Thyroid gland (tissue), 4 donors: ENCODE results near the gene TMEM200A. TPM values are rescaled to one million over a fixed set of nuclear protein-coding genes. Genes with fewer than 3 reads are reported as not detected.

Experiments
- DNase-seq, 2 donors: peaks; one replicate each; pipeline ENCODE4 v3.0.0-alpha.2; 2019
- H3K27ac ChIP-seq, 3 donors: fragments of 200-600 bp; sonication (generic); 1 replicate in 2 of 3; 2 replicates in 1 of 3; pipeline ENCODE4 v1.5.1; 2016 to 2019; ENCODE audit warnings: mild to moderate bottlenecking in 1 of 3, moderate library complexity in 1 of 3
- H3K27me3 ChIP-seq: fragments of 200-600 bp; sonication (generic); one replicate; pipeline ENCODE4 v1.5.1; 2019
- H3K36me3 ChIP-seq, 2 donors: fragments of 200-600 bp; sonication (generic); one replicate each; pipeline ENCODE4 v1.5.1; 2016 to 2019
- H3K4me1 ChIP-seq, 2 donors: fragments of 200-600 bp; sonication (generic); one replicate each; pipeline ENCODE4 v1.5.1; 2017 to 2019
- H3K4me3 ChIP-seq, 3 donors: fragments of 200-600 bp; sonication (generic); replicated peaks in 1 of 3; 1 replicate in 2 of 3; 2 replicates in 1 of 3; pipeline ENCODE4 v1.5.1; 2016; ENCODE audit warnings: mild to moderate bottlenecking in 1 of 3
- H3K9me3 ChIP-seq: fragments of 200-600 bp; sonication (generic); one replicate; pipeline ENCODE4 v1.5.1; 2017
- POLR2A ChIP-seq, 2 donors: fragments of 450-650 bp; IDR thresholded peaks; one replicate each; pipeline ENCODE4 v1.6.1; 2017; ENCODE audit warnings: antibody characterized with exemption in 2 of 2, mild to moderate bottlenecking in 2 of 2, moderate library complexity in 1 of 2
- whole genome bisulfite sequencing, 2 donors: methylation state at CpG; one replicate each; pipeline ENCODE4 v1.1.5; 2017; 5-methylcytosine and 5-hydroxymethylcytosine counted together
- intact Hi-C: fragments of 100-400 bp; cut with DNase I; formaldehyde crosslinking; loops from one replicate; pipeline ENCODE4 v1.15.1; 2023
- total RNA-seq, 4 donors: library from RNA; depleted of rRNA; stranded (reverse); fragments of >200 nt; gene quantifications; one replicate each; pipeline ENCODE4 v1.2.3, GENCODE V29; 2016
- TF ChIP-seq, protein P1 (sequence below), 6 experiments: fragments of 200-600 bp in 3 of 6; fragments of 450-650 bp in 3 of 6; sonication (generic) in 3 of 6; IDR thresholded peaks; one replicate each; pipeline ENCODE4 v1.5.1; 2016 to 2019; ENCODE audit warnings: antibody characterized with exemption in 6 of 6, mild to moderate bottlenecking in 2 of 6, inconsistent platforms in 1 of 6, moderate library complexity in 1 of 6

The TMEM200A gene
- 1 to 10 TPM; 2.1 to 4.6 (median 4.2) TPM for total RNA-seq

DNA sequence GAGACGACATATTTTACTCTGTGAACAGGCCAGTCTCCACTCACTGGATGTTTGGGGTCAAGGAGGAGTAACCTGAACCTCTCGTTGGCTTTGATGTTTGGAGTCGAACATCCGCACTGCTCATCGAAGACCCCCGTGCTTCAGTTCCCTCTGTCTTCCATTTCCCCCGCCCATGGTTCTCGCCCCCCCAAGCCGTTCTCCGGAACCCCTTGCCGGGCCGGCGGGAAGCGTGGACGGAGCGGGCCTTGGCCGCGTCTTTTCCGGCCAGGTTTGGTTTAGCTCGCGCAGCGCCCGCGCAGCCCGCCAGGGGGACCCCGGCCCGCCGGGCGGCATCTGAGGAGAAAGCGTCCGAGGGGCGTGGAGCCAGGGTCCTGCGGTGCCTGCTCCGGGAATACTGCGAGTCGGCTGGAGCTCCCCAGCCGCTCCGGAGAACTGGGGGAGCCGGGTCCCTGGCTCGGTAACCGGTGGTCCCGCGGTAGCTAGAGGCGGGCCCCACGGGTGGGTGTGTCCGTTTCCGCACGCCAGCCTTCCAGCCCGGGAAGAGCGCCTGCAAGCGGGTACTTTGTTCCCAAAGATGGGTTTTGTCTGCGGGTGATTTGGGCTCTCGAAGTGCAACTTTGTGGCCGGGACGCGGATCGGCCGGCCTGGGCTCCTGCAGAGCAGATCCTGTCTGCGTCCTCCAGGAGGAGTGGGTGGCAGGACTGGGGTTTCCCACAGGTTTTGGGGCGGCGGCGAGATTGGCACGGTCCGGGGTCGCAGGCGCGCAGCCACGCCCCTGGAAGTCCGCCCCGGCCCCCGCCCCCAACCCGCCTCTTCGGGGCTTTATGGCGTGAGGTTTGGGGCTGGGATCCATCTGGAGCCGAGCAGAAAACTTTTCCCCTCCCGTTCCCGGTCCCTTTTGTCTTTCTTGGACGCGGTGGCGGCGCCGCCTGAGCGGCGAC, at the start of gene TMEM200A:
Gene TMEM200A (plus strand): TSS at position 852 of the 941 bp plus-strand sequence. CDS start 74,406 bp downstream, outside the sequence.
- Histone ChIP-seq H3K36me3 (no peaks in the 10 kb centered on the region), H3K9me3 (no peaks in the 10 kb centered on the region), H3K27ac (peak within 1 kb of the TSS in 2 of 3 donors; percentile 48 to 62), H3K4me3 (peak within 1 kb of the TSS; percentile 9 to 49 (median 12)), H3K27me3 (no peaks in the 10 kb centered on the region), H3K4me1 (peaks cover 0 to 11% of the 10 kb centered on the region in 2 donors)
- peak; percentile 33 to 45 for DNase-seq
- 3 to 4% methylated on average over 31 to 35 of the region's 84 CpGs for WGBS, 2 donors
- intact Hi-C loops: no loop called here
- TF ChIP-seq, protein P1, sequence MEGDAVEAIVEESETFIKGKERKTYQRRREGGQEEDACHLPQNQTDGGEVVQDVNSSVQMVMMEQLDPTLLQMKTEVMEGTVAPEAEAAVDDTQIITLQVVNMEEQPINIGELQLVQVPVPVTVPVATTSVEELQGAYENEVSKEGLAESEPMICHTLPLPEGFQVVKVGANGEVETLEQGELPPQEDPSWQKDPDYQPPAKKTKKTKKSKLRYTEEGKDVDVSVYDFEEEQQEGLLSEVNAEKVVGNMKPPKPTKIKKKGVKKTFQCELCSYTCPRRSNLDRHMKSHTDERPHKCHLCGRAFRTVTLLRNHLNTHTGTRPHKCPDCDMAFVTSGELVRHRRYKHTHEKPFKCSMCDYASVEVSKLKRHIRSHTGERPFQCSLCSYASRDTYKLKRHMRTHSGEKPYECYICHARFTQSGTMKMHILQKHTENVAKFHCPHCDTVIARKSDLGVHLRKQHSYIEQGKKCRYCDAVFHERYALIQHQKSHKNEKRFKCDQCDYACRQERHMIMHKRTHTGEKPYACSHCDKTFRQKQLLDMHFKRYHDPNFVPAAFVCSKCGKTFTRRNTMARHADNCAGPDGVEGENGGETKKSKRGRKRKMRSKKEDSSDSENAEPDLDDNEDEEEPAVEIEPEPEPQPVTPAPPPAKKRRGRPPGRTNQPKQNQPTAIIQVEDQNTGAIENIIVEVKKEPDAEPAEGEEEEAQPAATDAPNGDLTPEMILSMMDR (IDR thresholded peaks at IDR 0.05): peak; percentile 14 to 65 (median 20)
- TF ChIP-seq POLR2A (IDR thresholded peaks at IDR 0.05): no peak

DNA sequence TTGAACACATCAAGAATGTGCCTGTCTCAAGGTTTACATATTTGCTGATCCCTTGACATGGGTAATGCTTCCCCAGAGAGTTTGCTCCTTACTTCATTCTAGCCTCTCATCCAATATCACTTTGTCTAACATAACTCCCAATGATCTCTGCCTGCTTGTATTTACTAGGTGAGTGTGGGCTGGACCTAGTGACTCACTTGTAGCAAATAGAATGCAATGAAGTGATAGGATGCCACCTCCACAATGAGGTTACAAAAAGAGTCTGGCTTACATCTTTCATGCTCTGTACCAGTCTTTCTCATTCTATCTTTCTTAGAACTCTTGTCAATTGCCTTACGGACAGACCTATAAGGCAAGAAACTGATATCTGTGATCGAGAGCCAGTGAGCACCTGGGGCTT, 44.9 kb upstream of the TMEM200A start:
- no peak for DNase-seq
- Histone ChIP-seq H3K9me3 (no peaks in the 10 kb centered on the region), H3K27me3 (no peaks in the 10 kb centered on the region), H3K36me3 (no peaks in the 10 kb centered on the region), H3K27ac (no peak overlapping the region), H3K4me3 (no peak overlapping the region), H3K4me1 (no peaks in the 10 kb centered on the region)
- 86 to 88% methylated on average over 2 of the region's 2 CpGs for WGBS, 2 donors
- TF ChIP-seq, protein P1 (IDR thresholded peaks at IDR 0.05): no peak
- intact Hi-C loops: loop anchor here (5.0 to 10.0 kb wide), 2 partner anchors 376 to 524 kb away; no protein-coding TSS in a partner anchor

DNA sequence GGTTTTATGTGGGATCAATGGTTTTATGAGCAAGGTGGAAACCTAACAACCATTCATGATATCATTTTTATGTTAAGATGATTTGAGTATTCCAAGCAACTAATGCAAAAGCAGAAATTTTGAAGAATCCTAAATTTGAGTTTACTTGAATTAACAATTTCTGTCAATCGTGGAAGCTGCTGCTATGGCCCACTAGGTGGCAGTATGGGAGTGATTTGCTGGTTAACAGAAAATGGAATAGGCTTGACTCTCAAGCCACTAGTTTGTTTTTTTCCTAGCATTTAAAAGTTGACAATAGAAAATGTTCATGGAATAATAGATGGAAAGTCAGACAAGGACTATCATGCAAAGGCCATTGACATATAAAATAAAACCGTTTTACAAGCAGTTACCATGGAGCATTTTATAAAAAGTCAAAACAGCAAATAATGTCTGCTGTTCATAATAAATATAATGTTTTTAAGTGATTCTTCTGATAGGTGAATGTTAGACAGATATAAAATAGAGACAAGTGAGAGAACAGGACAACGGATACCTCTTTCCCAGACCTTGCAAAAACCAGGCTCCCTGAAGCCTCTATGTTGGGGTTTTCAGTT, 43.0 kb upstream of the TMEM200A start:
- DNase-seq: peak; percentile 17 to 49

DNA sequence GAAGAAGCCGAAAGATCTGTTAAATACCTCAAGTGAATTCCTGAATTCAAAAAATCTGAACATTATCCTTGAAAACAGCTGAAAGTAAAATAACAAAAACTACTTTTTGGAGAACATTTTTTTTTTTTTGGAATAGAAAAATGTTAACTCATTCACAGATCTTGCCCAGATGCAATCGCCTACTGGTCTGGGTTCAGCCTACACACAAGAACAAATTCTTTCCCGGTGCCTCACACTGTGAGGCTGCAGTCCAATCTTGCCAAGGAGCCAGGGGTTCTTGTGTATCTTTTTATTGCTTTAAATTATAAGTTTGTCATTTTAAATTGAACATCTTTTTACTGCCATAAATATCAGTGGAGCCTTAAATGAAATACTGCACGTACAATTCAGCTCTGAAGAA, 41.2 kb upstream of the TMEM200A start:
- no peak overlapping the region for H3K4me3 ChIP-seq
- H3K36me3 ChIP-seq: no peaks in the 10 kb centered on the region
- TF ChIP-seq POLR2A (IDR thresholded peaks at IDR 0.05): no peak
- TF ChIP-seq, protein P1 (IDR thresholded peaks at IDR 0.05): no peak
- intact Hi-C loops: loop anchor here (5.0 to 10.0 kb wide), 2 partner anchors 373 to 520 kb away; no protein-coding TSS in a partner anchor
- H3K27me3 ChIP-seq: no peaks in the 10 kb centered on the region
- 71 to 74% methylated on average over 4 of the region's 4 CpGs for WGBS, 2 donors
- no peaks in the 10 kb centered on the region for H3K9me3 ChIP-seq
- no peak overlapping the region for H3K27ac ChIP-seq
- DNase-seq: no peak
- no peaks in the 10 kb centered on the region for H3K4me1 ChIP-seq

More for the DNA sequence above, 43.0 kb upstream of the TMEM200A start:
- Histone ChIP-seq H3K9me3 (no peaks in the 10 kb centered on the region), H3K27ac (no peak overlapping the region), H3K36me3 (no peaks in the 10 kb centered on the region), H3K4me1 (no peaks in the 10 kb centered on the region), H3K27me3 (no peaks in the 10 kb centered on the region), H3K4me3 (no peak overlapping the region)
- 1 to 13% methylated on average over 3 of the region's 3 CpGs for WGBS, 2 donors
- TF ChIP-seq, protein P1 (IDR thresholded peaks at IDR 0.05): peak; percentile 55 to 79 (median 68)
- TF ChIP-seq POLR2A (IDR thresholded peaks at IDR 0.05): no peak
- intact Hi-C loops: loop anchor here (5.0 to 10.0 kb wide), 2 partner anchors 375 to 522 kb away; no protein-coding TSS in a partner anchor
